SU-DHL-6 (cell line): ENCODE results near the gene CNTNAP4.

Experiments used
- CTCF ChIP-seq: fragments of 200-600 bp; sonication (generic); IDR thresholded peaks from one replicate; pipeline ENCODE4 v1.5.1; 2017; ENCODE audit warnings: antibody characterized with exemption, mild to moderate bottlenecking, low read length, moderate library complexity; ENCODE audit not compliant: insufficient read depth, poor library complexity, severe bottlenecking
- EZH2phosphoT487 ChIP-seq: fragments of 200-600 bp; sonication (generic), shearing (Covaris generic); conservative IDR thresholded peaks from 2 replicates; pipeline ENCODE4 v1.6.1; 2018; ENCODE audit warnings: mild to moderate bottlenecking, antibody characterized with exemption, low read length, moderate library complexity, mixed read lengths

GRCh38 chr16:76376988-76377387, 99.8 kb downstream of the CNTNAP4 start:
- no peak for TF ChIP-seq CTCF
- TF ChIP-seq EZH2phosphoT487 = no peak
